Measurements from ENCODE around the gene HDAC4.

DNA sequence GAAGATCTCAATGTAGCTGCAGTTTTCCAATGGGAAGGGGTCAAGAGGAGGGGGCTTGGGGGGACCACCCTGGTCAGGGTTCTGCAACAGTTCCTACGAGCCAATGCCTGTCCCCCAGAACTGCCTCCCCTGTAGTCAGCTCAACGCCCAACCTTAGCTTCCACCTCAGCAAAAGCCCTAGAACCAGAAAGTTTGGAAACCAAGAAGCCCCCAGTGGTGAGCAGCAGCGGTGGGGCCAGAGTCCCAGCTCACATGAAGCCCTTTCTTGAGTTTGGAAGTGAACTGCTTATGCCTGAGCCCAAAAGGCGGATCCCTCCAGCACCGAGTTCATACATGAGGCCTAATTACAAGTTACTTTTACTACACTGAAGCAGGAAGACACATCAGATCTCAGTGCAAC is 162.4 kb downstream of the HDAC4 start:
- TF ChIP-seq, protein P1, sequence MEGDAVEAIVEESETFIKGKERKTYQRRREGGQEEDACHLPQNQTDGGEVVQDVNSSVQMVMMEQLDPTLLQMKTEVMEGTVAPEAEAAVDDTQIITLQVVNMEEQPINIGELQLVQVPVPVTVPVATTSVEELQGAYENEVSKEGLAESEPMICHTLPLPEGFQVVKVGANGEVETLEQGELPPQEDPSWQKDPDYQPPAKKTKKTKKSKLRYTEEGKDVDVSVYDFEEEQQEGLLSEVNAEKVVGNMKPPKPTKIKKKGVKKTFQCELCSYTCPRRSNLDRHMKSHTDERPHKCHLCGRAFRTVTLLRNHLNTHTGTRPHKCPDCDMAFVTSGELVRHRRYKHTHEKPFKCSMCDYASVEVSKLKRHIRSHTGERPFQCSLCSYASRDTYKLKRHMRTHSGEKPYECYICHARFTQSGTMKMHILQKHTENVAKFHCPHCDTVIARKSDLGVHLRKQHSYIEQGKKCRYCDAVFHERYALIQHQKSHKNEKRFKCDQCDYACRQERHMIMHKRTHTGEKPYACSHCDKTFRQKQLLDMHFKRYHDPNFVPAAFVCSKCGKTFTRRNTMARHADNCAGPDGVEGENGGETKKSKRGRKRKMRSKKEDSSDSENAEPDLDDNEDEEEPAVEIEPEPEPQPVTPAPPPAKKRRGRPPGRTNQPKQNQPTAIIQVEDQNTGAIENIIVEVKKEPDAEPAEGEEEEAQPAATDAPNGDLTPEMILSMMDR (IDR thresholded peaks at IDR 0.05): no peak
- TF ChIP-seq IRF2 (CRISPR knock-in tag; IDR thresholded peaks at IDR 0.05; ENCODE audit: borderline replicate concordance, low read depth): no peak
- no peak for TF ChIP-seq ETV6 (CRISPR knock-in tag; IDR thresholded peaks at IDR 0.05)
- no peak for TF ChIP-seq NR1H2 (CRISPR knock-in tag; IDR thresholded peaks at IDR 0.05)
- TF ChIP-seq, protein P2, sequence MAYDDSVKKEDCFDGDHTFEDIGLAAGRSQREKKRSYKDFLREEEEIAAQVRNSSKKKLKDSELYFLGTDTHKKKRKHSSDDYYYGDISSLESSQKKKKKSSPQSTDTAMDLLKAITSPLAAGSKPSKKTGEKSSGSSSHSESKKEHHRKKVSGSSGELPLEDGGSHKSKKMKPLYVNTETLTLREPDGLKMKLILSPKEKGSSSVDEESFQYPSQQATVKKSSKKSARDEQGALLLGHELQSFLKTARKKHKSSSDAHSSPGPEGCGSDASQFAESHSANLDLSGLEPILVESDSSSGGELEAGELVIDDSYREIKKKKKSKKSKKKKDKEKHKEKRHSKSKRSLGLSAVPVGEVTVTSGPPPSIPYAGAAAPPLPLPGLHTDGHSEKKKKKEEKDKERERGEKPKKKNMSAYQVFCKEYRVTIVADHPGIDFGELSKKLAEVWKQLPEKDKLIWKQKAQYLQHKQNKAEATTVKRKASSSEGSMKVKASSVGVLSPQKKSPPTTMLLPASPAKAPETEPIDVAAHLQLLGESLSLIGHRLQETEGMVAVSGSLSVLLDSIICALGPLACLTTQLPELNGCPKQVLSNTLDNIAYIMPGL (CRISPR knock-in tag; IDR thresholded peaks at IDR 0.05): no peak
- TF ChIP-seq, protein P3, sequence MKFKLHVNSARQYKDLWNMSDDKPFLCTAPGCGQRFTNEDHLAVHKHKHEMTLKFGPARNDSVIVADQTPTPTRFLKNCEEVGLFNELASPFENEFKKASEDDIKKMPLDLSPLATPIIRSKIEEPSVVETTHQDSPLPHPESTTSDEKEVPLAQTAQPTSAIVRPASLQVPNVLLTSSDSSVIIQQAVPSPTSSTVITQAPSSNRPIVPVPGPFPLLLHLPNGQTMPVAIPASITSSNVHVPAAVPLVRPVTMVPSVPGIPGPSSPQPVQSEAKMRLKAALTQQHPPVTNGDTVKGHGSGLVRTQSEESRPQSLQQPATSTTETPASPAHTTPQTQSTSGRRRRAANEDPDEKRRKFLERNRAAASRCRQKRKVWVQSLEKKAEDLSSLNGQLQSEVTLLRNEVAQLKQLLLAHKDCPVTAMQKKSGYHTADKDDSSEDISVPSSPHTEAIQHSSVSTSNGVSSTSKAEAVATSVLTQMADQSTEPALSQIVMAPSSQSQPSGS (CRISPR knock-in tag; IDR thresholded peaks at IDR 0.05; ENCODE audit: borderline replicate concordance, low read depth): no peak
- TF ChIP-seq JUN (CRISPR knock-in tag; IDR thresholded peaks at IDR 0.05): no peak
- TF ChIP-seq, protein P4, sequence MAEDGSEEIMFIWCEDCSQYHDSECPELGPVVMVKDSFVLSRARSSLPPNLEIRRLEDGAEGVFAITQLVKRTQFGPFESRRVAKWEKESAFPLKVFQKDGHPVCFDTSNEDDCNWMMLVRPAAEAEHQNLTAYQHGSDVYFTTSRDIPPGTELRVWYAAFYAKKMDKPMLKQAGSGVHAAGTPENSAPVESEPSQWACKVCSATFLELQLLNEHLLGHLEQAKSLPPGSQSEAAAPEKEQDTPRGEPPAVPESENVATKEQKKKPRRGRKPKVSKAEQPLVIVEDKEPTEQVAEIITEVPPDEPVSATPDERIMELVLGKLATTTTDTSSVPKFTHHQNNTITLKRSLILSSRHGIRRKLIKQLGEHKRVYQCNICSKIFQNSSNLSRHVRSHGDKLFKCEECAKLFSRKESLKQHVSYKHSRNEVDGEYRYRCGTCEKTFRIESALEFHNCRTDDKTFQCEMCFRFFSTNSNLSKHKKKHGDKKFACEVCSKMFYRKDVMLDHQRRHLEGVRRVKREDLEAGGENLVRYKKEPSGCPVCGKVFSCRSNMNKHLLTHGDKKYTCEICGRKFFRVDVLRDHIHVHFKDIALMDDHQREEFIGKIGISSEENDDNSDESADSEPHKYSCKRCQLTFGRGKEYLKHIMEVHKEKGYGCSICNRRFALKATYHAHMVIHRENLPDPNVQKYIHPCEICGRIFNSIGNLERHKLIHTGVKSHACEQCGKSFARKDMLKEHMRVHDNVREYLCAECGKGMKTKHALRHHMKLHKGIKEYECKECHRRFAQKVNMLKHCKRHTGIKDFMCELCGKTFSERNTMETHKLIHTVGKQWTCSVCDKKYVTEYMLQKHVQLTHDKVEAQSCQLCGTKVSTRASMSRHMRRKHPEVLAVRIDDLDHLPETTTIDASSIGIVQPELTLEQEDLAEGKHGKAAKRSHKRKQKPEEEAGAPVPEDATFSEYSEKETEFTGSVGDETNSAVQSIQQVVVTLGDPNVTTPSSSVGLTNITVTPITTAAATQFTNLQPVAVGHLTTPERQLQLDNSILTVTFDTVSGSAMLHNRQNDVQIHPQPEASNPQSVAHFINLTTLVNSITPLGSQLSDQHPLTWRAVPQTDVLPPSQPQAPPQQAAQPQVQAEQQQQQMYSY (CRISPR knock-in tag; IDR thresholded peaks at IDR 0.05): no peak
- TF ChIP-seq, protein P5, sequence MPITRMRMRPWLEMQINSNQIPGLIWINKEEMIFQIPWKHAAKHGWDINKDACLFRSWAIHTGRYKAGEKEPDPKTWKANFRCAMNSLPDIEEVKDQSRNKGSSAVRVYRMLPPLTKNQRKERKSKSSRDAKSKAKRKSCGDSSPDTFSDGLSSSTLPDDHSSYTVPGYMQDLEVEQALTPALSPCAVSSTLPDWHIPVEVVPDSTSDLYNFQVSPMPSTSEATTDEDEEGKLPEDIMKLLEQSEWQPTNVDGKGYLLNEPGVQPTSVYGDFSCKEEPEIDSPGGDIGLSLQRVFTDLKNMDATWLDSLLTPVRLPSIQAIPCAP (CRISPR knock-in tag; IDR thresholded peaks at IDR 0.05): no peak
- no peak for TF ChIP-seq TP53 (CRISPR knock-in tag; IDR thresholded peaks at IDR 0.05)
- TF ChIP-seq MYBL2 (CRISPR knock-in tag; IDR thresholded peaks at IDR 0.05): no peak
- TF ChIP-seq, protein P6, sequence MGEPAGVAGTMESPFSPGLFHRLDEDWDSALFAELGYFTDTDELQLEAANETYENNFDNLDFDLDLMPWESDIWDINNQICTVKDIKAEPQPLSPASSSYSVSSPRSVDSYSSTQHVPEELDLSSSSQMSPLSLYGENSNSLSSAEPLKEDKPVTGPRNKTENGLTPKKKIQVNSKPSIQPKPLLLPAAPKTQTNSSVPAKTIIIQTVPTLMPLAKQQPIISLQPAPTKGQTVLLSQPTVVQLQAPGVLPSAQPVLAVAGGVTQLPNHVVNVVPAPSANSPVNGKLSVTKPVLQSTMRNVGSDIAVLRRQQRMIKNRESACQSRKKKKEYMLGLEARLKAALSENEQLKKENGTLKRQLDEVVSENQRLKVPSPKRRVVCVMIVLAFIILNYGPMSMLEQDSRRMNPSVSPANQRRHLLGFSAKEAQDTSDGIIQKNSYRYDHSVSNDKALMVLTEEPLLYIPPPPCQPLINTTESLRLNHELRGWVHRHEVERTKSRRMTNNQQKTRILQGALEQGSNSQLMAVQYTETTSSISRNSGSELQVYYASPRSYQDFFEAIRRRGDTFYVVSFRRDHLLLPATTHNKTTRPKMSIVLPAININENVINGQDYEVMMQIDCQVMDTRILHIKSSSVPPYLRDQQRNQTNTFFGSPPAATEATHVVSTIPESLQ (CRISPR knock-in tag; IDR thresholded peaks at IDR 0.05): no peak
- no peak for TF ChIP-seq MXD4 (CRISPR knock-in tag; IDR thresholded peaks at IDR 0.05; ENCODE audit: borderline replicate concordance)
- no peak for TF ChIP-seq ZNF263 (CRISPR knock-in tag; IDR thresholded peaks at IDR 0.05; ENCODE audit: low read depth)

Data from WTC11 (cell line).